GM23248 (cell line): ENCODE measurements around the gene ST6GALNAC3. TPM values are rescaled to one million over a fixed set of nuclear protein-coding genes. Genes with fewer than 3 reads are reported as not detected.
A peak's percentile ranks its signal among the peaks of the same experiment; 100 is the strongest.
"Not testable (repeated sequence)": the region's sequence is repeated elsewhere in the genome, so short reads cannot be mapped to it uniquely, and the experiment has no call there.

ENCODE experiments used
- DNase-seq: peaks from one replicate; pipeline ENCODE4 v3.0.0-alpha.2; 2015
- H2AFZ ChIP-seq: fragments of 200-600 bp; sonication (generic); 2 replicates; pipeline ENCODE4 v1.6.1; 2016; ENCODE audit warnings: antibody characterized with exemption
- H3F3A ChIP-seq: fragments of 200-600 bp; sonication (generic); 2 replicates; pipeline ENCODE4 v1.6.1; 2016; ENCODE audit warnings: mild to moderate bottlenecking, antibody characterized with exemption, mixed run types; ENCODE audit not compliant: insufficient read depth
- H3K27ac ChIP-seq: fragments of 200-600 bp; sonication (generic); 2 replicates; pipeline ENCODE4 v1.5.1; 2016; ENCODE audit warnings: mild to moderate bottlenecking
- H3K27me3 ChIP-seq: fragments of 200-600 bp; sonication (generic); replicated peaks from 2 replicates; pipeline ENCODE4 v1.6.1; 2016; ENCODE audit warnings: mild to moderate bottlenecking; ENCODE audit not compliant: insufficient read depth
- H3K36me3 ChIP-seq: fragments of 200-600 bp; sonication (generic); 2 replicates; pipeline ENCODE4 v1.6.1; 2016; ENCODE audit warnings: low read depth, mild to moderate bottlenecking
- H3K4me1 ChIP-seq: fragments of 200-600 bp; sonication (generic); 2 replicates; pipeline ENCODE4 v1.6.1; 2016; ENCODE audit warnings: mild to moderate bottlenecking; ENCODE audit not compliant: insufficient read depth
- H3K4me2 ChIP-seq: fragments of 200-600 bp; sonication (generic); one replicate; pipeline ENCODE4 v1.6.1; 2016; ENCODE audit warnings: mild to moderate bottlenecking; ENCODE audit not compliant: unreplicated experiment
- H3K4me3 ChIP-seq: fragments of 200-600 bp; sonication (generic); 2 replicates; pipeline ENCODE4 v1.5.1; 2016; ENCODE audit warnings: mild to moderate bottlenecking
- H3K79me2 ChIP-seq: fragments of 200-600 bp; sonication (generic); 2 replicates; pipeline ENCODE4 v1.6.1; 2016; ENCODE audit warnings: mild to moderate bottlenecking; ENCODE audit not compliant: insufficient read depth
- H3K9ac ChIP-seq: fragments of 200-600 bp; sonication (generic); 2 replicates; pipeline ENCODE4 v1.6.1; 2016; ENCODE audit warnings: mild to moderate bottlenecking
- H3K9me2 ChIP-seq: fragments of 200-600 bp; sonication (generic); 2 replicates; pipeline ENCODE4 v1.6.1; 2016; ENCODE audit warnings: mixed run types, mild to moderate bottlenecking, moderate library complexity; ENCODE audit not compliant: insufficient read depth
- H3K9me3 ChIP-seq: fragments of 200-600 bp; sonication (generic); one replicate; pipeline ENCODE4 v1.6.1; 2017; ENCODE audit warnings: low read depth
- H4K20me1 ChIP-seq: fragments of 200-600 bp; sonication (generic); 2 replicates; pipeline ENCODE4 v1.6.0; 2016; ENCODE audit not compliant: insufficient read depth
- EZH2 ChIP-seq: fragments of 200-600 bp; sonication (generic); IDR thresholded peaks from 2 replicates; pipeline ENCODE4 v1.6.1; 2018; ENCODE audit warnings: antibody characterized with exemption, mild to moderate bottlenecking; ENCODE audit not compliant: insufficient read depth, poor library complexity, severe bottlenecking
- EZH2phosphoT487 ChIP-seq: fragments of 200-600 bp; sonication (generic); IDR thresholded peaks from 2 replicates; pipeline ENCODE4 v1.6.1; 2018; ENCODE audit warnings: antibody characterized with exemption, moderate library complexity, mild to moderate bottlenecking, low read depth; ENCODE audit not compliant: insufficient read depth
- WGBS, 2 experiments: methylation state at CpG; one replicate each; pipeline ENCODE4 v1.1.6; 2015 to 2017; ENCODE audit warnings: low lambda C conversion rate in 2 of 2, low coverage in 1 of 2; ENCODE audit errors: missing lambda C conversion rate in 2 of 2; 5-methylcytosine and 5-hydroxymethylcytosine counted together
- in situ Hi-C: fragments of 300-500 bp; cut with MboI; formaldehyde crosslinking; loops from 2 replicates; pipeline ENCODE4 v1.15.0; 2020
- polyA plus RNA-seq: library from polyadenylated mRNA; unstranded; fragments of >200 nt; fragmentation: Nextera tagmentation; extraction: Ambion mirVana; gene quantifications from 2 replicates; pipeline ENCODE4 v1.2.1, GENCODE V29; 2016
- total RNA-seq: library from RNA; depleted of rRNA; stranded (reverse); fragments of >200 nt; shearing (Covaris generic); gene quantifications from 2 replicates; pipeline ENCODE4 v1.2.3, GENCODE V29; 2014

ST6GALNAC3 gene
- total and polyA plus RNA-seq, 2 experiments from 2014 or later, result not detected

DNA sequence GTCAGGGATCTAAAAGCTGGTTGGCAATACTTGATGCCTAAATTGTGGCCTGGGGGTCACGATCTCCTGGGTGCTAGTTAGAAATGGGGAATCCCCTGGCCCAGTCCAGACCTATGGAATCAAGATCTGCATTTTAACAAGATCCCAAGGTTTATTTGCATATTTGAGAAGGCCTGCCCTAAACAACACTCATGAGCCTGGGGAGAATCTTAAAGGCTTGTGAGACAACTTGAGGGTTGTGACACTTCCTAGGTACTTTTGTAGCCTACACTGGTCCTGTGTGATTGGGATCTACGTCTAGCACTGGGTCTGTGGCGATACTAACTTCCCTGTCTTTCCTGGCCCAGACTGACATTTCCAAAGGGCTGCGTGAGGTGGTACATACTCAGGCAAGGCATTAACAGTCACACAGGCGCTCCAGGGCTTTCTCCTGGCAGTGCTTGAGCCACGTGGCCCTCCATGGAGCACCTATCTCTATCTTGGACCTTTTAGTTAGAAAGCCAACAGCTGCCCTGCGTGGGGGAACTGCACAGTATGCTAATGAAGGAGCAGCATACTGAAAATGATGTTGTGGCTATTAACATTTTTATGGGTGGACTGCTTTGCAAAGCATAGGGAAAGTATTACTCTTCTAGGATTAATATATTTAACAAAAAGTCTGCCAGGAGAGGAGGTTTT lies 263.1 kb downstream of the ST6GALNAC3 start:
- TF ChIP-seq EZH2phosphoT487 (no peak), EZH2 (no peak)
- no peaks in the 10 kb centered on the region for H3F3A ChIP-seq
- no peak for DNase-seq
- in situ Hi-C loops, result loop anchor here (10.0 kb wide), 1 partner anchor 797 kb away; no protein-coding TSS in a partner anchor
- H3K36me3 ChIP-seq, result no peaks in the 10 kb centered on the region
- no peak overlapping the region for H3K4me3 ChIP-seq
- no peak overlapping the region for H3K9ac ChIP-seq
- no peaks in the 10 kb centered on the region for H3K27me3 ChIP-seq
- H3K4me1 ChIP-seq, result peaks cover 9% of the 10 kb centered on the region; the same call in 1 of the 2 replicates
- H3K9me2 ChIP-seq, result no peaks in the 10 kb centered on the region
- no peaks in the 10 kb centered on the region for H3K9me3 ChIP-seq
- peak overlapping the region; percentile 44 for H3K4me2 ChIP-seq
- no peak overlapping the region for H2AFZ ChIP-seq
- 86 to 94% methylated on average over 7 of the region's 7 CpGs for WGBS, 2 experiments
- H3K79me2 ChIP-seq, result no peaks in the 10 kb centered on the region
- H3K27ac ChIP-seq, result no peak overlapping the region
- H4K20me1 ChIP-seq, result no peaks in the 10 kb centered on the region

DNA sequence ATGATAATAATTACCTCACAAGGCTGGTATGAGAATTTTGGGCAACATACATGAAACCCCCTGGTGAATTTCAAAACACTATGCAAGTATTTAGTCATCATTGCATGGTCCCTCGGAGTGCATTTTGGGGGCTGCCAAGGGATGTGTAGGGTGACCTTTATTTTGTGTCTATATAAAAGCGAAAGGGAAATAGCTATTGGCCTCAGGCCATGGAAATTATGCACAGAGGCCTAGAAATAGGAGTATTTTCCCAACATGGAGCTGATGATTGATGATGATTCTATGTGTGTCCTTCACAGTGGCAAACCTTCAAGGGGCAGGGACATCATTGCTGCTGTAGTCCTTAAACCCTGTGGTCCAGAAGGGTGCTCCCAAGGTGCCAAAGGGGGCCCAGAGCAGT lies 265.5 kb downstream of the ST6GALNAC3 start:
- Histone ChIP-seq H3K9me3 (no peaks in the 10 kb centered on the region), H3K4me2 (no peak overlapping the region), H3K27ac (no peak overlapping the region), H3K9me2 (no peaks in the 10 kb centered on the region), H3K36me3 (no peaks in the 10 kb centered on the region), H3K4me1 (peaks cover 9% of the 10 kb centered on the region; the same call in 1 of the 2 replicates), H3K27me3 (no peaks in the 10 kb centered on the region), H4K20me1 (no peaks in the 10 kb centered on the region), H3K79me2 (no peaks in the 10 kb centered on the region), H2AFZ (no peak overlapping the region), H3K9ac (no peak overlapping the region), H3F3A (no peaks in the 10 kb centered on the region), H3K4me3 (no peak overlapping the region)
- 52 to 65% methylated on average over 2 of the region's 2 CpGs for WGBS, 2 experiments
- DNase-seq, result no peak
- no peak for TF ChIP-seq EZH2phosphoT487
- TF ChIP-seq EZH2, result no peak
- in situ Hi-C loops, result no loop called here

DNA sequence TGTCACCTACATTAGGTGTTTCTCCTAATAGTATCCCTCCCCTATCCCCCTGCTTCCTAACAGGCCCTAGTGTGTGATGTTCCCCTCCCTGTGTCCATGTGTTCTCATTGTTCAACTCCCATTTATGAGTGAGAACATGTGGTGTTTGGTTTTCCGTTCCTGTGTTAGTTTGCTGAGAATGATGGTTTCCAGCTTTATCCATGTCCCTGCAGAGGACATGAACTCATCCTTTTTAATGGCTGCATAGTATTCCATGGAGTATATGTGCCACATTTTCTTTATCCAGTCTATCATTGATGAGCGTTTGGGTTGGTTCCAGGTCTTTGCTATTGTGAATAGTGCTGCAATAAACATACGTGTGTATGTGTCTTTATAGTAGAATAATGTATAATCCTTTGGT lies 267.3 kb downstream of the ST6GALNAC3 start:
- H3K27ac ChIP-seq, H4K20me1 ChIP-seq, H3K4me2 ChIP-seq, in situ Hi-C loops, H3K4me3 ChIP-seq, H3K9me3 ChIP-seq, H3K27me3 ChIP-seq, H3K36me3 ChIP-seq, H3F3A ChIP-seq, H2AFZ ChIP-seq, DNase-seq, H3K4me1 ChIP-seq, H3K9me2 ChIP-seq, H3K79me2 ChIP-seq, H3K9ac ChIP-seq: not testable (repeated sequence)
- WGBS, 2 experiments, result 71 to 83% methylated on average over 3 of the region's 3 CpGs

- no peaks in the 10 kb centered on the region for H4K20me1 ChIP-seq
- H3K9me2 ChIP-seq, result 0 out of 2 replicates have a peak, but pooled peaks cover 3% of the 10 kb centered on the region
- in situ Hi-C loops, result no loop called here
- 92 to 96% methylated on average over 4 of the region's 4 CpGs for WGBS, 2 experiments
- no peak for DNase-seq
- H3K27ac ChIP-seq, result no peak overlapping the region
- H3K9ac ChIP-seq, result no peak overlapping the region
- H2AFZ ChIP-seq, result no peak overlapping the region
- no peaks in the 10 kb centered on the region for H3K36me3 ChIP-seq
- TF ChIP-seq EZH2phosphoT487 (no peak), EZH2 (no peak)
- no peak overlapping the region for H3K4me2 ChIP-seq
- H3K79me2 ChIP-seq, result no peaks in the 10 kb centered on the region
- H3K27me3 ChIP-seq, result no peaks in the 10 kb centered on the region
- H3K4me3 ChIP-seq, result no peak overlapping the region
- no peaks in the 10 kb centered on the region for H3F3A ChIP-seq
- H3K9me3 ChIP-seq, result no peaks in the 10 kb centered on the region
- no peaks in the 10 kb centered on the region for H3K4me1 ChIP-seq
These were observed 268.8 kb downstream of the ST6GALNAC3 start for GRCh38 chr1:76343356-76343755.
